Sigmoid colon (tissue), 3 donors: ENCODE data around the gene NCOA6.

Experiments used
- POLR2A ChIP-seq, 2 donors: fragments of 450-650 bp; IDR thresholded peaks; one replicate each; pipeline ENCODE4 v1.6.1; 2016; ENCODE audit warnings: antibody characterized with exemption in 2 of 2, mild to moderate bottlenecking in 2 of 2, moderate library complexity in 2 of 2
- TF ChIP-seq, protein P1 (sequence below), 4 experiments: fragments of 450-650 bp in 3 of 4; fragments of 200-600 bp in 1 of 4; IDR thresholded peaks; one replicate each; pipeline ENCODE4 v1.5.1; 2016 to 2019; ENCODE audit warnings: antibody characterized with exemption in 4 of 4, mild to moderate bottlenecking in 3 of 4, moderate library complexity in 2 of 4

DNA sequence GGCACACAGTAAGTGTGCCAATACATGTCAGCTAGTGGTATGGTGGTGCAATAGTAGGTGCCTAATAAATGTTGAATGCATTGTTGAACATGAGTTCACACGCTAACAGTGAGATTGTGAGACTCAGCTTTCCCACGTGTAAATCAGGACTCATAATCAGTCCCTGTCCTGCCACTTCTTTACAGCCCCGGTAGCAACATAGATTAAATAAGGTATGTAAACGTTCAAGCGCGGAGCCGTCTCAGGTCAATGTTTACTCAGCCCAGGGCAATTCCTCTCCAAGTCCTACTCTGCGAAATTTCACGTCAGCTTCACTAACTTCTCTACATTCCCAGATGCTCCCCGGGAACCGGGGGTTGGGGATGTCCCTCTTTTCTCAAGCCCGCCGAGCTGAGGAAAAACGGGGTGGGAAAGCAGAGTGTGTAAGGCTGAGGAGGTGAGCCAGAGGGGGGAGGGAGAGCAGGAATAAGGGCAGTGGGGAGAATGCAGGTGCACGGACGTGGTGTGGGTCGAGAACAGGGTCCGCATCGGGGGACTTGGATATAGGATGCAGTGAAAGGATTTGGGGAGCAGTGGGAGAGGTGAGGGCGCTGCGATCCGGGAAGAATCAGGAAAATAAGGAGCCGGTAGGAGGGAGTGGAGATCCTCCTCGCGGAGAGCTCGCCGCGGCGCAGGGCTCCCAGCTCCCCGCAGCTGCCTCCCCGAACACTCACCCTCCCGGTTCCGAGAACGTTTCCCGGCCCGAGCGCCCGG lies 121.9 kb downstream of the NCOA6 start:
- TF ChIP-seq POLR2A (IDR thresholded peaks at IDR 0.05), result peak; percentile 60 to 69
- TF ChIP-seq, protein P1, sequence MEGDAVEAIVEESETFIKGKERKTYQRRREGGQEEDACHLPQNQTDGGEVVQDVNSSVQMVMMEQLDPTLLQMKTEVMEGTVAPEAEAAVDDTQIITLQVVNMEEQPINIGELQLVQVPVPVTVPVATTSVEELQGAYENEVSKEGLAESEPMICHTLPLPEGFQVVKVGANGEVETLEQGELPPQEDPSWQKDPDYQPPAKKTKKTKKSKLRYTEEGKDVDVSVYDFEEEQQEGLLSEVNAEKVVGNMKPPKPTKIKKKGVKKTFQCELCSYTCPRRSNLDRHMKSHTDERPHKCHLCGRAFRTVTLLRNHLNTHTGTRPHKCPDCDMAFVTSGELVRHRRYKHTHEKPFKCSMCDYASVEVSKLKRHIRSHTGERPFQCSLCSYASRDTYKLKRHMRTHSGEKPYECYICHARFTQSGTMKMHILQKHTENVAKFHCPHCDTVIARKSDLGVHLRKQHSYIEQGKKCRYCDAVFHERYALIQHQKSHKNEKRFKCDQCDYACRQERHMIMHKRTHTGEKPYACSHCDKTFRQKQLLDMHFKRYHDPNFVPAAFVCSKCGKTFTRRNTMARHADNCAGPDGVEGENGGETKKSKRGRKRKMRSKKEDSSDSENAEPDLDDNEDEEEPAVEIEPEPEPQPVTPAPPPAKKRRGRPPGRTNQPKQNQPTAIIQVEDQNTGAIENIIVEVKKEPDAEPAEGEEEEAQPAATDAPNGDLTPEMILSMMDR (IDR thresholded peaks at IDR 0.05), result no peak
